GM04503 (cell line): ENCODE results near the gene SCIN.
A peak's percentile ranks its signal among the peaks of the same experiment; 100 is the strongest.

ENCODE experiments used
- DNase-seq: peaks from one replicate; pipeline ENCODE4 v3.0.0-alpha.2; 2012; ENCODE audit warnings: low read depth

Gene SCIN

GRCh38 chr7:12569673-12570072 lies 847 bp upstream of the SCIN start:
- DNase-seq, result no peak

- no peak for DNase-seq
Measured at GRCh38 chr7:12570168-12570533, 369 bp upstream of the SCIN start.

DNA sequence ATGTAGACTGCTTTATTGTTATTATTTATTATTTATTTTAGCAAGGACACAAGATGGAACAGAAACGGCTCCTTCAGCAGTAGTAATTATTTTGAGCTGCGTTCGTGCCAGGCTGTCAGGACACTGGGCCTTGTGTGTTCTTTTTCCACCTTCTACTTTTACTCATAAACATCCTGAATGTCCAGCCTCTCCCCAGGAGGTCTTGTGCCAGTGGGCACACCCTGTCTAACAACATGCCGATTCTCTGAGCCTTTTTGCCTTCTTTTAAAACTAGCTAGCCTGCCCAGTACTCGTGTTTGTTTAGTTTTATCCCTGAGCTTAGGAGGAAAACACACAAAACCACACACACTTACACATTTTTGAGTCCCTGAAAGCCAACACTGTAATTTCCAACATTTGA lies 1.2 kb downstream of the SCIN start:
- no peak for DNase-seq

DNA sequence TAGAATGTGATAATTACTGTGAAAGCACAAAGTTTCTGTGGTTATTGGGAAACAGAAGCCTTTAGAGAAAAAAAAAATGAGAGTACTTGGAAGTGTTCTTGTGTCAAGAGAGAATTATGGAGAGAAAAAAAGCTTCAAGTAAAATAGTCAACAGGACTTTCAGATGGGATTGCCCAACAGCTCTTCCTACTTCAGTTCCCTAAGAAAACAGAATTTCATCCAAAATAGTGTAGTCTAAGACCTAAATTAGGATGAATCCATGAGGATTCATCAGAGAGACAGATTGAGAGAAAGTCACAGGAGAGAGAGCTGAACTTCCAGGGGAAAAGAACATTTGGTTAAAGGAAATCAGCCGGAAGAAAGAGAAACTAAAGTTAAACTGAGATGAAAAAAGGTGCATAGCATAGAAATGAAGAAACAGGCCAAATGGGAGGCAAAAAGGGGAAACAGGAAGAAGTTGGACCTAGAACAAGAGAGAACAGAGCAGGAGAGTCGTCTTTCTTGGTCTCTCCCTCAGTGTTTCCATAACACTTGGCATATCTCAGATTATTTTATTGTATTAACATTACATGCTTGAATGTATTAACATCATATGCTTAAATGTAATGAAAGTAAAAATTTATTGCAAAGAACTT lies 2.5 kb downstream of the SCIN start:
- DNase-seq, result no peak

GRCh38 chr7:12573885-12574284 lies 3.4 kb downstream of the SCIN start:
- DNase-seq, result no peak

- DNase-seq, result no peak
Measured at GRCh38 chr7:12578930-12579640, 8.6 kb downstream of the SCIN start.

DNA sequence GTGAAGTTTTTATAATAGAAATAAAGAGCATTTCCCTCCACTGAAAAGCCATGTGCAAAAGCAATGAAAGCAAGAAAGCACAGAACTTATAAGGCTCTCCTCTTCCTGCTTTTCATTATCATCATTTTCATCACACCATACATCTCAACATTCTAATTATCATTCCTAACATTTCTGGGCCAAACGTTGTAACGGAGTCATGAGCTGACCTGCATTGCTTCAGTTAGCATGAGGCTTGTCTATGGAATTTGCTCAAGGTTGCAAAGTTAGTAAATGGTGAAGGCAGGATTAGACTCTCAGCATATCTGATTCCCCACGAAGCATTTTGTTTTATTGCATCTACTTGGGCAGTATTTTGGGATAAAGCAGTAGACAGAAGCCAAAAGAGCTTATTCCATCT lies 11.4 kb downstream of the SCIN start:
- DNase-seq, result peak; percentile 44

- DNase-seq, result no peak
Measured at GRCh38 chr7:12582362-12582761, 11.8 kb downstream of the SCIN start.

DNA sequence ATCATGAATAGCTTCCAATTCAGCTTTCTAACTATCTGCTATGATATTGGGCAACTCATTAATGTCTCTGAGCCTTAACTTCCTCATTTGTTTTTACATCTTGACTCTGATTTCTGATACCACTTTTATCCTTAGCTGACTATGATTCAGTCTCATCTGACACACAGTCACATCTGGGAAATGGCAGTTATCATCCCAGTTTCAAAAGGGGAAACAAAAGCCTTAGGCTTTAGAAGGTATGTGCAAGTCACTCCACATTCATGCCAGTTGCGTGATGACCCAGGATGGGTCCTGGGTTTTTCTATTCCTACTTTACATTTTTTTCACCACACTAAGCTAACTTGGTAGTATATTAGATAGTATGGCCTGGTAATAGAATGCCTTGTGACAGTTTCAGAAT lies 12.7 kb downstream of the SCIN start:
- no peak for DNase-seq

GRCh38 chr7:12583922-12584321 lies 13.4 kb downstream of the SCIN start:
- no peak for DNase-seq

- DNase-seq, result no peak
Measured at GRCh38 chr7:12584930-12585329, 14.4 kb downstream of the SCIN start.

GRCh38 chr7:12586271-12586670 lies 15.8 kb downstream of the SCIN start:
- DNase-seq, result no peak

DNA sequence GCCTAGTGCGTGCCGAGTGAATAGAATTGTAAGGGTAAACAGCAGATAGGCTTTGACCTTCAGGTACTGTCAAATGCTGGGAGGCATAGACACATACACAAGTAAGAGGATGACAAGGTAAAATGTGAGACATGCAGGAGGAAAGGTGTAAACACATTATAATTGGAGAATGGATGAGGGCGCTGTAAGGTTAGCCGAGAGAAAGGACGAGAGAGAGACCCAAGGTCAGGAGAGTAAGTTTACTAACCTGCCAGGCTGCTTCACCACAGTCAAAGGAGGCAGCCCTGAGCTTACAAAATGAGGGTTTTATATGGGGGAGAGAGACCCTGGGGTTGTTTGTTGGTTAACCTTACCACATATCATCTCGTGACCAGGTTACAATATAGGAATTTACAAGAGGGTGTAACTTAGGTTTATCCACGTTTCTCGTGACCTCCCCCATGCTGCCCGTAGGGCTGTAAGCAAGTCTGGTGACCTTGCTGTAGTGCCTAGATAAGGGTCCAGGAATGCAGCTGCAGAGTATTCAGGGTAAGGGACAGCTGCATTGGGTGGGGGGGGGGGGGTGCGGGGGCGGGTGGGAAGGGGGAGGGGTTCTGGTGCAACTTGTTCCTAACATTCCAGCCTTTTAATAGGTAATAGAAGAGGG lies 17.9 kb downstream of the SCIN start:
- DNase-seq, result no peak

DNA sequence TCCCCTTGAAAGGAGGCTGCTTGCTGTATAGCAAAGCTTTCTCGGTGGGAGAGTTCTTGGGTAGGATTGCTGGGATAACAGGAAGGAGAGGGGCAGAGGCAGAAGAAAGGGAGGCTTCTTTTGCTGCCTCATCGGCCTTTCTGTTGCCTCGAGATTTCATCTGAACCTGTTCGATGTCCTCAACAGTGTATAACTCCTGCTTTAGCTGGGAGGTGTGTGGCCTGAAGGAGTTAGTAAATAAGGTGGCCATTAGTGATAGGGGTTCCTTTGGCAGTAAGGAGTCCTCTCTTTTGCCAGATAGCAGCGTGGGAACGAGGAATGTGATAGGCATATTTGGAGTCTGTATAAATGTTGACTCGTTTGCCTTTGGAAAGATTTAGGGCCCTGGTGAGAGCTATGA lies 20.0 kb downstream of the SCIN start:
- no peak for DNase-seq

- no peak for DNase-seq
Measured at GRCh38 chr7:12594122-12594897, 23.8 kb downstream of the SCIN start.

DNA sequence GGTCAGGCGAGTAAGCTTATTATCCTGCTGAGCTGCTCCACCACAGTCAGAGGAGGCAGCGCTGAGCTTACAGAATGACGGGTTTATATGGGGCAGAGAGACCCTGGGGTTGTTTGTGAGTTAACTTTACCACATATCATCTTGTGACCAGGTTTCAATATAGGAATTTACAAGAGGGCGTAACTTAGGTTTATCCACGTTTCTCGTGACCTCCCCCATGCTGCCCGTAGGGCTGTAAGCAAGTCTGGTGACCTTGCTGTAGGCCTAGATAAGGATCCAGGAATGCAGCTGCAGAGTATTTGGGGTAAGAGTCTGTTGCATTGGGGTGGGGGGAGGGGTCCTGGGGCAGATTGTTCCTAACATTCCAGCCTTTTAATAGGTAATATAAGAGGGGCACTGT lies 24.6 kb downstream of the SCIN start:
- no peak for DNase-seq

- DNase-seq, result no peak
Measured at GRCh38 chr7:12596225-12596790, 25.8 kb downstream of the SCIN start.

DNA sequence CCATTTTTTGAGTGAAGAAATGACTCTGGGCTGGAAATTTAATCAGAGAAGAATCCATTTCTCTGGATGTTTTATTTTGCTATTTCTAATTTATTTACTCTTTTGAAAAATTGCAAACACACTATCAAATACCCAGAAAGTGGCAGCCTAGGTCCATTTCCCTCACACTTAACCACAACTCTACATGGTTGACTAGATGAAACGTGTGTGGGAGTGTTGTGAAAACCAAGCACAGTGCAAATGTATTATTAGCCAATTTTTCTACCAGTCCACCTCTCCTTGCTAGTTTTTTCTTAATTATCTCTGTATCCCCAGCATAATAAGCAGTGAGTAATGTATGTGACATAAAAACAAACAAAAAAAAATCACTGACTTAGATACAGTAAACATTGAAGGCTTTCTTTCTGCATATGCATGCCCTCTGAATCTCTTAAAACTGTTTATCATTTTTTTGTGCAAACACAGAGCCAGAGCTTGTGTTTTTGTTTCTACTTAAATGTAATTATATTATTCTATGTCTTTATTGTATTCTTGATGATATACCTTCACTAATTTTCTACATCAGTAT lies 30.9 kb downstream of the SCIN start:
- no peak for DNase-seq

GRCh38 chr7:12607134-12607533 lies 36.6 kb downstream of the SCIN start:
- DNase-seq, result no peak

DNA sequence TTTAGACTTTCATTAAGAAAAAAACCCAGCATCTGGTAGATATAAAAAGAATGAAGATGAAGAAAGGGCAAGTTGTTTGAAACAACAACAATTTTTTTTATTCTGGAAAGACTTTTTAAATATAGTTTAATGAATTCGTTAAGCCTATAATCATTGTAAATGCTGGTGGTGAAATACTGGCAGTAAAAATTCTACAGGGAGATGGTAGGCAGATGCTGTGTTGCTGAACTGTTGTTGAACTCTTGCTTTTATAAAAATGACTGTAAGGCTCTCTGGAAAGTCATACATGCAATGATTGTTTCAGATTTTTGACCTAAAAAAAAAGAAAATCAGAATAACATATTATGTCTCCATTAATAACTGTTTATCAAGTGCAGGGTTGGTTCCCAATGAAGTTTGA lies 39.0 kb downstream of the SCIN start:
- DNase-seq, result no peak

DNA sequence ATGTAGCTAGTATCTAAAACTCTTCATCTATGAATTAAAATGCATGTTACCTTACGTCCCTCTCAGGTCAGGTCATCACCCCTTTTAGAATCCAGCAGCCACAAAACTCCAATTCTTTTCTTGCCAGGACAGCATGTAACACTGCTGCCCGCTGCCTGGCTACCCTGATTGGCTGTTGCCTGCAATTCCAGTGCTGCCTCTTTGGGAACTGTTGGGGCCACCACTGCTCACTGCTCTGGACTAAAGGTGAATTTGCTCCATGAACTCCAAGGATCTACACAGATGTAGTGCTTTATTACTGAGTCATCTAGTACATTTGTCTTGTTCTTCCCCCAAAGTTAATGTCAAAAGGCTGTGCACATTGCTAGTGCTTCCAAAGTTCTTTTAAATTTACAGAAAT lies 40.4 kb downstream of the SCIN start:
- DNase-seq, result no peak

- no peak for DNase-seq
Measured at GRCh38 chr7:12612622-12613021, 42.1 kb downstream of the SCIN start.
